ENCODE data around the gene MUS81.

Gene MUS81

GRCh38 chr11:65859812-65860277, 388 bp upstream of the MUS81 start:
- Histone ChIP-seq H3K27ac (ENCODE audit: low read length) (peak overlapping the region; percentile 86), H3K4me3 (ENCODE audit: low read length) (peak overlapping the region; percentile 99), H3K36me3 (replicated peaks; ENCODE audit: insufficient read depth, low read length) (peaks cover 17% of the 10 kb centered on the region), H2AFZ (ENCODE audit: low read length) (peak overlapping the region; percentile 67), H3K27me3 (replicated peaks; ENCODE audit: insufficient read depth, low read length) (no peaks in the 10 kb centered on the region), H3K4me2 (ENCODE audit: low read depth, low read length) (peak overlapping the region; percentile 96), H3F3A (ENCODE audit: insufficient read depth, low read length) (peaks cover 42% of the 10 kb centered on the region), H3K9ac (ENCODE audit: low read length) (peak overlapping the region; percentile 93), H3K79me2 (ENCODE audit: low read length) (peaks cover 59% of the 10 kb centered on the region), H4K20me1 (ENCODE audit: insufficient read depth, low read length) (peaks cover 20% of the 10 kb centered on the region), H3K9me2 (replicated peaks; ENCODE audit: insufficient read depth, low read length) (no peaks in the 10 kb centered on the region), H3K9me3 (replicated peaks; ENCODE audit: insufficient read depth, low read length) (no peaks in the 10 kb centered on the region), H3K4me1 (ENCODE audit: low read length) (peaks cover 16% of the 10 kb centered on the region)
- TF ChIP-seq EZH2 (optimal IDR thresholded peaks at IDR 0.05; ENCODE audit: low read depth, low read length) (no peak), CTCF (IDR thresholded peaks at IDR 0.05; ENCODE audit: low read length) (no peak), EZH2phosphoT487 (IDR thresholded peaks at IDR 0.05; ENCODE audit: low read length) (no peak)
- peak; percentile 55 for DNase-seq

GRCh38 chr11:65861165-65861505, 902 bp downstream of the MUS81 start:
- DNase-seq, result no peak
- Histone ChIP-seq H3K9me3 (replicated peaks; ENCODE audit: insufficient read depth, low read length) (no peaks in the 10 kb centered on the region), H3K9me2 (replicated peaks; ENCODE audit: insufficient read depth, low read length) (no peaks in the 10 kb centered on the region), H3K9ac (ENCODE audit: low read length) (peak overlapping the region; percentile 93), H2AFZ (ENCODE audit: low read length) (peak overlapping the region; percentile 55), H4K20me1 (ENCODE audit: insufficient read depth, low read length) (peaks cover 7% of the 10 kb centered on the region), H3K4me3 (ENCODE audit: low read length) (peak overlapping the region; percentile 99), H3K4me1 (ENCODE audit: low read length) (peaks cover 14% of the 10 kb centered on the region), H3K79me2 (ENCODE audit: low read length) (peaks cover 46% of the 10 kb centered on the region), H3K36me3 (replicated peaks; ENCODE audit: insufficient read depth, low read length) (peaks cover 5% of the 10 kb centered on the region; the same call in 1 of the 2 replicates), H3K27me3 (replicated peaks; ENCODE audit: insufficient read depth, low read length) (no peaks in the 10 kb centered on the region), H3K4me2 (ENCODE audit: low read depth, low read length) (peak overlapping the region; percentile 96), H3K27ac (ENCODE audit: low read length) (peak overlapping the region; percentile 86), H3F3A (ENCODE audit: insufficient read depth, low read length) (peaks cover 40% of the 10 kb centered on the region)
- TF ChIP-seq EZH2phosphoT487 (IDR thresholded peaks at IDR 0.05; ENCODE audit: low read length) (no peak), CTCF (IDR thresholded peaks at IDR 0.05; ENCODE audit: low read length) (no peak), EZH2 (optimal IDR thresholded peaks at IDR 0.05; ENCODE audit: low read depth, low read length) (no peak)

- peak overlapping the region; percentile 99 for H3K4me3 ChIP-seq (ENCODE audit: low read length)
Observed at GRCh38 chr11:65861533-65862183, 1.4 kb downstream of the MUS81 start.

More at GRCh38 chr11:65861533-65862183, 1.4 kb downstream of the MUS81 start:
- Histone ChIP-seq H3K36me3 (replicated peaks; ENCODE audit: insufficient read depth, low read length) (peaks cover 5% of the 10 kb centered on the region; the same call in 1 of the 2 replicates), H3K9ac (ENCODE audit: low read length) (peak overlapping the region; percentile 93), H3K4me1 (ENCODE audit: low read length) (peaks cover 8% of the 10 kb centered on the region), H3F3A (ENCODE audit: insufficient read depth, low read length) (peaks cover 40% of the 10 kb centered on the region), H3K27ac (ENCODE audit: low read length) (no peak overlapping the region), H3K9me2 (replicated peaks; ENCODE audit: insufficient read depth, low read length) (no peaks in the 10 kb centered on the region), H3K27me3 (replicated peaks; ENCODE audit: insufficient read depth, low read length) (no peaks in the 10 kb centered on the region), H3K4me2 (ENCODE audit: low read depth, low read length) (peak overlapping the region; percentile 96), H2AFZ (ENCODE audit: low read length) (no peak overlapping the region), H3K9me3 (replicated peaks; ENCODE audit: insufficient read depth, low read length) (no peaks in the 10 kb centered on the region), H4K20me1 (ENCODE audit: insufficient read depth, low read length) (peaks cover 2% of the 10 kb centered on the region), H3K79me2 (ENCODE audit: low read length) (peaks cover 41% of the 10 kb centered on the region)
- no peak for TF ChIP-seq EZH2 (optimal IDR thresholded peaks at IDR 0.05; ENCODE audit: low read depth, low read length)
- TF ChIP-seq EZH2phosphoT487 (IDR thresholded peaks at IDR 0.05; ENCODE audit: low read length), result no peak
- TF ChIP-seq CTCF (IDR thresholded peaks at IDR 0.05; ENCODE audit: low read length), result no peak
- no peak for DNase-seq
